Activated T-helper 1 cell treated with anti-CD3 and anti-CD28 coated beads, Interleukin-2, amount 50 U/mL, for 16 hours (primary cell): ENCODE measurements around the gene CHCHD10.

Experiments
- DNase-seq, 2 donors: peaks; one replicate each; pipeline ENCODE4 v3.0.0-alpha.2; 2020; ENCODE audit warnings: low read depth in 1 of 2, low spot score in 1 of 2

CHCHD10 gene

GRCh38 chr22:23773483-23774113 lies 5.8 kb upstream of the CHCHD10 start:
- DNase-seq: no peak

- DNase-seq: peak in 1 of 2 donors; percentile 31
Observed at GRCh38 chr22:23772649-23773473, 5.1 kb upstream of the CHCHD10 start, which contains the start of gene MMP11. Gene MMP11 (plus strand): TSS chr22:23772849. CDS start chr22:23772871, 22 bp downstream.

- DNase-seq: no peak
Observed at GRCh38 chr22:23772315-23772648, 4.5 kb upstream of the CHCHD10 start.

- DNase-seq: no peak
Observed at GRCh38 chr22:23769321-23769965, 1.7 kb upstream of the CHCHD10 start.

- no peak for DNase-seq
Observed at GRCh38 chr22:23767303-23767672, 484 bp downstream of the CHCHD10 start.

- DNase-seq: no peak
Observed at GRCh38 chr22:23764899-23765881, 2.6 kb downstream of the CHCHD10 start.

- no peak for DNase-seq
Observed at GRCh38 chr22:23763954-23764353, 3.8 kb downstream of the CHCHD10 start.

GRCh38 chr22:23763579-23763945 lies 4.2 kb downstream of the CHCHD10 start:
- no peak for DNase-seq

- DNase-seq: no peak
Observed at GRCh38 chr22:23762842-23763578, 4.8 kb downstream of the CHCHD10 start, which contains the start of gene C22orf15. Gene C22orf15 (plus strand): TSS chr22:23762990. CDS start chr22:23763307, 317 bp downstream.

GRCh38 chr22:23760056-23760455 lies 7.7 kb downstream of the CHCHD10 start:
- no peak for DNase-seq

GRCh38 chr22:23759566-23759965 lies 8.2 kb downstream of the CHCHD10 start:
- DNase-seq: no peak

GRCh38 chr22:23756891-23757290 lies 10.9 kb downstream of the CHCHD10 start:
- DNase-seq: no peak

- no peak for DNase-seq
Observed at GRCh38 chr22:23755711-23756110, 12.1 kb downstream of the CHCHD10 start.

GRCh38 chr22:23754980-23755636 lies 12.7 kb downstream of the CHCHD10 start:
- no peak for DNase-seq

- no peak for DNase-seq
Observed at GRCh38 chr22:23754220-23754919, 13.4 kb downstream of the CHCHD10 start, which contains the start of gene VPREB3. Gene VPREB3 (minus strand): TSS chr22:23754425. CDS start chr22:23754363, 62 bp downstream.

GRCh38 chr22:23753385-23753784 lies 14.4 kb downstream of the CHCHD10 start:
- DNase-seq: no peak

GRCh38 chr22:23752750-23753149 lies 15.0 kb downstream of the CHCHD10 start:
- DNase-seq: no peak

- no peak for DNase-seq
Observed at GRCh38 chr22:23752090-23752691, 15.6 kb downstream of the CHCHD10 start.
